ENCODE data around the gene TSEN2.
"Not testable (repeated sequence)": the region's sequence is repeated elsewhere in the genome, so short reads cannot be mapped to it uniquely, and the experiment has no call there.

Gene TSEN2

GRCh38 chr3:12452361-12453330, 31.6 kb upstream of the TSEN2 start:
- DNase-seq, result no peak

GRCh38 chr3:12454076-12454815, 30.0 kb upstream of the TSEN2 start:
- DNase-seq, result no peak

- DNase-seq, result no peak
These were observed 29.5 kb upstream of the TSEN2 start for GRCh38 chr3:12454816-12455121.

GRCh38 chr3:12455740-12456139, 28.5 kb upstream of the TSEN2 start:
- DNase-seq, result no peak

- no peak for DNase-seq
These were observed 27.8 kb upstream of the TSEN2 start for GRCh38 chr3:12456441-12456840.

GRCh38 chr3:12457380-12457779, 26.9 kb upstream of the TSEN2 start:
- not testable (repeated sequence) for DNase-seq

- DNase-seq, result no peak
These were observed 25.4 kb upstream of the TSEN2 start for GRCh38 chr3:12458901-12459300.

GRCh38 chr3:12460127-12460526, 24.2 kb upstream of the TSEN2 start:
- no peak for DNase-seq

GRCh38 chr3:12461097-12461649, 23.1 kb upstream of the TSEN2 start:
- no peak for DNase-seq

- no peak for DNase-seq
These were observed 21.9 kb upstream of the TSEN2 start for GRCh38 chr3:12462159-12462947.

- no peak for DNase-seq
These were observed 20.6 kb upstream of the TSEN2 start for GRCh38 chr3:12463686-12464085.

- DNase-seq, result no peak
These were observed 20.1 kb upstream of the TSEN2 start for GRCh38 chr3:12464181-12464580.

GRCh38 chr3:12465151-12465835, 19.0 kb upstream of the TSEN2 start:
- DNase-seq, result no peak

GRCh38 chr3:12465836-12466225, 18.4 kb upstream of the TSEN2 start:
- DNase-seq, result no peak

- no peak for DNase-seq
These were observed 16.5 kb upstream of the TSEN2 start for GRCh38 chr3:12467746-12468145.

GRCh38 chr3:12468276-12468675, 16.0 kb upstream of the TSEN2 start:
- no peak for DNase-seq

- no peak for DNase-seq
These were observed 15.5 kb upstream of the TSEN2 start for GRCh38 chr3:12468757-12469156.

GRCh38 chr3:12469222-12469621, 15.1 kb upstream of the TSEN2 start:
- not testable (repeated sequence) for DNase-seq

GRCh38 chr3:12470111-12470510, 14.2 kb upstream of the TSEN2 start:
- no peak for DNase-seq

GRCh38 chr3:12470680-12471079, 13.6 kb upstream of the TSEN2 start:
- no peak for DNase-seq

- DNase-seq, result no peak
These were observed 13.0 kb upstream of the TSEN2 start for GRCh38 chr3:12471241-12471640.

- no peak for DNase-seq
These were observed 12.2 kb upstream of the TSEN2 start for GRCh38 chr3:12472000-12472610.
